K562 (cell line): Measurements from ENCODE around the gene PSMD2. TPM values are rescaled to one million over a fixed set of nuclear protein-coding genes. Genes with fewer than 3 reads are reported as not detected.

ENCODE experiments used
- ATAC-seq: fragments of 200-7000 bp; cut with Tn5 transposase; 3 replicates; pipeline ENCODE4 v1.9.1; 2020; ENCODE audit warnings: moderate library complexity
- BruUV-seq: library from RNA; stranded (reverse); fragments of 400-500 nt; replicated peaks from 2 replicates; lab custom pipeline; 2021; lab: Mats Ljungman, UMichigan
- CTCF ChIA-PET: fragments of 300-600 bp; formaldehyde crosslinking; extraction: SDS; loops from one replicate; lab custom pipeline; 2021; ENCODE audit warnings: low intra/inter-chr PET ratio; lab: Yijun Ruan, JAX
- POLR2A ChIA-PET: fragments of 300-600, 350-650 bp; sonication (Branson Sonifier 250); formaldehyde crosslinking; extraction: SDS; loops from one replicate; lab custom pipeline; 2021; ENCODE audit warnings: antibody characterized with exemption, inconsistent platforms; lab: Yijun Ruan, JAX
- DNase-seq, 4 experiments: peaks; one replicate each; pipeline versions ENCODE4 v3.0.0 to v3.0.0-alpha.2; 2011 to 2018; ENCODE audit warnings: low spot score in 3 of 4, mixed read lengths in 3 of 4; ENCODE audit errors: extremely low read depth in 1 of 4
- FAIRE-seq: peaks from 2 replicates; lab custom pipeline; 2011; peaks lifted over from hg19 to GRCh38; lab: Jason Lieb, UNC
- H2AFZ ChIP-seq: 2 replicates; pipeline ENCODE4 v1.6.0; 2011; ENCODE audit warnings: low read depth, low read length, control low read depth, inconsistent platforms
- H3K27ac ChIP-seq: fragments of 200-600 bp; 3 replicates; pipeline ENCODE4 v1.8.0; 2011; ENCODE audit warnings: low read depth, mild to moderate bottlenecking, control low read depth, inconsistent platforms, low read length, moderate library complexity, mixed read lengths; ENCODE audit errors: extremely low read depth
- H3K27me3 ChIP-seq, 2 experiments: fragments of 300-600 bp in 1 of 2; 2 replicates in 1 of 2; 3 replicates in 1 of 2; pipeline versions ENCODE4 v1.6.0 to v1.8.0; 2011; ENCODE audit warnings: inconsistent platforms in 2 of 2, low read length in 2 of 2, mild to moderate bottlenecking in 1 of 2, mixed read lengths in 1 of 2, moderate library complexity in 1 of 2; ENCODE audit not compliant: control insufficient read depth in 2 of 2, insufficient read depth in 2 of 2
- H3K36me3 ChIP-seq: fragments of 300-600 bp; 3 replicates; pipeline ENCODE4 v1.8.0; 2011; ENCODE audit warnings: mild to moderate bottlenecking, low read length, inconsistent platforms; ENCODE audit not compliant: control insufficient read depth, insufficient read depth
- H3K4me1 ChIP-seq, 2 experiments: fragments of 200-600 bp in 1 of 2; replicated peaks in 1 of 2; 2 replicates in 1 of 2; 3 replicates in 1 of 2; pipeline versions ENCODE4 v1.5.1 to v1.8.0; 2011; ENCODE audit warnings: inconsistent platforms in 2 of 2, low read length in 2 of 2, mild to moderate bottlenecking in 1 of 2, mixed read lengths in 1 of 2, moderate library complexity in 1 of 2; ENCODE audit not compliant: control insufficient read depth in 2 of 2, insufficient read depth in 2 of 2
- H3K4me2 ChIP-seq: 2 replicates; pipeline ENCODE4 v1.6.1; 2011; ENCODE audit warnings: low read length, control low read depth, inconsistent platforms, mixed read lengths; ENCODE audit not compliant: insufficient read depth
- H3K4me3 ChIP-seq: fragments of 200-600 bp; sonication (generic), shearing (Covaris generic); 2 replicates; pipeline ENCODE4 v1.5.1; 2016; ENCODE audit warnings: control low read depth, inconsistent platforms
- H3K79me2 ChIP-seq: fragments of 200-600 bp; 3 replicates; pipeline ENCODE4 v1.8.0; 2011; ENCODE audit warnings: low read length, inconsistent platforms; ENCODE audit not compliant: control insufficient read depth, insufficient read depth
- H3K9ac ChIP-seq, 2 experiments: 2 replicates each; pipeline versions ENCODE4 v1.6.0 to v1.6.1; 2011; ENCODE audit warnings: low read depth in 2 of 2, low read length in 2 of 2, control low read depth in 1 of 2, inconsistent platforms in 1 of 2, mild to moderate bottlenecking in 1 of 2, mixed read lengths in 1 of 2; ENCODE audit not compliant: insufficient read depth in 1 of 2
- H3K9me1 ChIP-seq: one replicate; pipeline ENCODE4 v1.6.0; 2011; ENCODE audit warnings: inconsistent platforms, mild to moderate bottlenecking, low read length, moderate library complexity; ENCODE audit not compliant: control insufficient read depth, insufficient read depth
- H3K9me3 ChIP-seq: replicated peaks from 2 replicates; pipeline ENCODE4 v1.5.1; 2011; ENCODE audit warnings: low read depth, low read length, inconsistent platforms; ENCODE audit not compliant: control insufficient read depth, insufficient read depth
- H4K20me1 ChIP-seq: replicated peaks from 2 replicates; pipeline ENCODE4 v1.6.1; 2011; ENCODE audit warnings: low read length, inconsistent platforms, mixed read lengths; ENCODE audit not compliant: control insufficient read depth, insufficient read depth
- HEY1 ChIP-seq: fragments of 250-450 bp; sonication (Bioruptor Pico); IDR thresholded peaks from 2 replicates; pipeline ENCODE4 v1.5.0; 2020; ENCODE audit warnings: mild to moderate bottlenecking, moderate library complexity, borderline replicate concordance
- HMG20A ChIP-seq: fragments of 450-650 bp; formaldehyde crosslinking; conservative IDR thresholded peaks from 2 replicates; pipeline ENCODE4 v1.4.0; 2020; ENCODE audit warnings: mild to moderate bottlenecking, mixed read lengths
- POLR2A ChIP-seq: fragments of 450-650 bp; conservative IDR thresholded peaks from 2 replicates; pipeline ENCODE4 v1.6.1; 2016
- POLR2AphosphoS5 ChIP-seq: IDR thresholded peaks from 2 replicates; pipeline ENCODE4 v1.6.1; 2011; ENCODE audit warnings: mild to moderate bottlenecking, low read depth, low read length, moderate library complexity; ENCODE audit not compliant: control insufficient read depth, insufficient read depth
- POLR2G ChIP-seq: fragments of 200-400 bp; formaldehyde crosslinking; IDR thresholded peaks from 2 replicates; pipeline ENCODE4 v1.6.1; 2017; ENCODE audit warnings: low read depth, mild to moderate bottlenecking, antibody characterized with exemption, low read length, moderate library complexity
- RBFOX2 ChIP-seq: fragments of 200-400 bp; formaldehyde crosslinking; IDR thresholded peaks from 2 replicates; pipeline ENCODE4 v1.6.1; 2017; ENCODE audit warnings: low read depth, mild to moderate bottlenecking, low read length, moderate library complexity
- RBM22 ChIP-seq: fragments of 200-400 bp; formaldehyde crosslinking; IDR thresholded peaks from 2 replicates; pipeline ENCODE4 v1.6.1; 2018; ENCODE audit warnings: low read length, low read depth; ENCODE audit not compliant: poor library complexity, severe bottlenecking
- XRCC5 ChIP-seq: fragments of 200-400 bp; formaldehyde crosslinking; IDR thresholded peaks from 2 replicates; pipeline ENCODE4 v1.6.1; 2017; ENCODE audit warnings: low read depth, mild to moderate bottlenecking, low read length
- ZNF507 ChIP-seq: conservative IDR thresholded peaks from 2 replicates; pipeline ENCODE4 v1.6.1; 2017; ENCODE audit warnings: missing genetic modification characterization, missing compliant biosample characterization
- ZNF57 ChIP-seq: fragments of 450-650 bp; formaldehyde crosslinking; IDR thresholded peaks from 2 replicates; pipeline ENCODE4 v1.4.0; 2020; ENCODE audit warnings: mild to moderate bottlenecking, moderate library complexity
- WGBS: fragments of 100-300 bp; shearing (Covaris generic); methylation state at CpG from one replicate; pipeline ENCODE4 v1.1.6; 2016; ENCODE audit warnings: low coverage, mixed read lengths; ENCODE audit not compliant: insufficient coverage; ENCODE audit errors: missing lambda C conversion rate; 5-methylcytosine and 5-hydroxymethylcytosine counted together
- in situ Hi-C: fragments of 300-500 bp; cut with MboI; formaldehyde crosslinking; loops from 4 replicates; pipeline ENCODE4 v1.15.0; 2018; ENCODE audit warnings: inconsistent platforms, mixed read lengths
- intact Hi-C: fragments of 100-400 bp; cut with micrococcal nuclease; formaldehyde crosslinking; loops from 2 replicates; pipeline ENCODE4 v1.14.2; 2022
- polyA plus RNA-seq, 8 experiments: library from polyadenylated mRNA; depleted of rRNA in 4 of 8; stranded (reverse) in 5 of 8; unstranded in 3 of 8; fragments of >200 nt; fragmentation: Nextera tagmentation in 2 of 8; fragmentation: Illumina TruSeq in 1 of 8; extraction: Ambion mirVana in 2 of 8; extraction: Trizol in 1 of 8; gene quantifications; 2 replicates each; pipeline versions ENCODE4 v1.2.1 to v1.2.3, GENCODE V29; 2011 to 2014; ENCODE audit warnings: inconsistent platforms in 1 of 8, missing spikeins in 1 of 8
- total RNA-seq, 7 experiments: library from RNA; depleted of rRNA in 6 of 7; stranded (reverse); fragments of >200 nt in 6 of 7; fragmentation: Illumina TruSeq in 2 of 7; extraction: Trizol in 2 of 7; gene quantifications; 2 replicates each; pipeline versions ENCODE4 v1.2.1 to v1.2.3, GENCODE V29; 2011 to 2021; ENCODE audit warnings: low replicate concordance in 1 of 7
- TF ChIP-seq, protein P1 (sequence below): sonication (generic); formaldehyde crosslinking; IDR thresholded peaks from 2 replicates; pipeline ENCODE4 v1.9.0; 2022; ENCODE audit warnings: mild to moderate bottlenecking, missing genetic modification reagents

Gene PSMD2
- total and polyA plus RNA-seq, 9 of the 15 experiments (the other 6 are each of a cell fraction or from before 2014, with no cell fraction given) = 152 to 484 (median 295) TPM

DNA sequence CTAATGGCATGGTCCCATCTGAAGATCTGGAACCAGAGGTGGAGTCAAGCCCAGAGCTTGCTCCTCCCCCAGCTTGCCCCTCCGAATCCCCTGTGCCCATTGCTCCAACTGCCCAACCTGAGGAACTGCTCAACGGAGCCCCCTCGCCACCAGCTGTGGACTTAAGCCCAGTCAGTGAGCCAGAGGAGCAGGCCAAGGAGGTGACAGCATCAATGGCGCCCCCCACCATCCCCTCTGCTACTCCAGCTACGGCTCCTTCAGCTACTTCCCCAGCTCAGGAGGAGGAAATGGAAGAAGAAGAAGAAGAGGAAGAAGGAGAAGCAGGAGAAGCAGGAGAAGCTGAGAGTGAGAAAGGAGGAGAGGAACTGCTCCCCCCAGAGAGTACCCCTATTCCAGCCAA lies 22.6 kb downstream of the PSMD2 start:
- no TSS peak for BruUV-seq
- Histone ChIP-seq H4K20me1 (peaks cover 41% of the 10 kb centered on the region), H3K27me3 (no peaks in the 10 kb centered on the region), H3K36me3 (peaks cover 99% of the 10 kb centered on the region), H3K9ac (no peak overlapping the region), H3K4me1 (peaks cover 8 to 22% of the 10 kb centered on the region in 2 experiments; a peak in 4 of 5 replicates), H3K4me3 (no peak overlapping the region), H3K9me1 (peaks cover 13% of the 10 kb centered on the region), H3K4me2 (no peak overlapping the region)
- ATAC-seq (no peak), DNase-seq (no peak)
- 100% methylated on average over 3 of the region's 5 CpGs for WGBS
- ChIA-PET CTCF (no interaction called here), POLR2A (interaction anchor here (0.8 to 0.9 kb wide), 2 partner anchors 10 to 601 kb away, joined by 3 to 6 read pairs; no protein-coding TSS in a partner anchor)
- TF ChIP-seq HEY1 (CRISPR knock-in tag) (no peak), POLR2A (no peak), POLR2AphosphoS5 (0 out of 2 replicates have a peak, but pooled peaks have one; percentile 13)
- TF ChIP-seq, all 486 proteins: peak for 1
- in situ Hi-C loops = no loop called here
- H3K27ac ChIP-seq = no peak overlapping the region
- H2AFZ ChIP-seq = no peak overlapping the region
- intact Hi-C loops = no loop called here
- peaks cover 77% of the 10 kb centered on the region for H3K79me2 ChIP-seq
- no peaks in the 10 kb centered on the region for H3K9me3 ChIP-seq
- FAIRE-seq = no peak

- in situ Hi-C loops = no loop called here
- no peak for FAIRE-seq
- Histone ChIP-seq H3K9me1 (peaks cover 3% of the 10 kb centered on the region), H3K9me3 (no peaks in the 10 kb centered on the region), H3K4me2 (no peak overlapping the region), H3K27me3 (no peaks in the 10 kb centered on the region), H3K9ac (peak overlapping the region in 1 of 2 experiments; percentile 16; a peak in 1 of 4 replicates), H3K79me2 (peaks cover 70% of the 10 kb centered on the region), H3K4me1 (peaks cover 0 to 17% of the 10 kb centered on the region in 2 experiments; a peak in 4 of 5 replicates), H3K27ac (no peak overlapping the region), H3K4me3 (no peak overlapping the region), H2AFZ (no peak overlapping the region), H3K36me3 (peaks cover 99% of the 10 kb centered on the region), H4K20me1 (peaks cover 29% of the 10 kb centered on the region)
- ChIA-PET CTCF (no interaction called here), POLR2A (no interaction called here)
- no peak for DNase-seq
- WGBS = 93% methylated on average over 16 of the region's 20 CpGs
- no peak for ATAC-seq
- BruUV-seq = no TSS peak
- intact Hi-C loops = no loop called here
- TF ChIP-seq ZNF57 (no peak), HMG20A (CRISPR knock-in tag) (no peak), ZNF507 (tag) (no peak), RBM22 (peak; percentile 71), RBFOX2 (peak; percentile 73), POLR2G (peak; percentile 66), XRCC5 (no peak)
- TF ChIP-seq, protein P1, sequence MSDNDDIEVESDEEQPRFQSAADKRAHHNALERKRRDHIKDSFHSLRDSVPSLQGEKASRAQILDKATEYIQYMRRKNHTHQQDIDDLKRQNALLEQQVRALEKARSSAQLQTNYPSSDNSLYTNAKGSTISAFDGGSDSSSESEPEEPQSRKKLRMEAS (CRISPR knock-in tag) = no peak
Measured at GRCh38 chr3:184322731-184323487, 23.9 kb downstream of the PSMD2 start.
